Loucy (cell line): Measurements from ENCODE around the gene FEZF1.

Experiments used
- H2AFZ ChIP-seq: fragments of 200-600 bp; sonication (generic); 2 replicates; pipeline ENCODE4 v1.6.0; 2016; ENCODE audit warnings: antibody characterized with exemption, mild to moderate bottlenecking, low read length, moderate library complexity
- H3F3A ChIP-seq: fragments of 200-600 bp; 2 replicates; pipeline ENCODE4 v1.6.0; 2016; ENCODE audit warnings: antibody characterized with exemption, low read depth, mild to moderate bottlenecking
- H3K27me3 ChIP-seq: fragments of 200-600 bp; sonication (generic); 2 replicates; pipeline ENCODE4 v1.6.1; 2014; ENCODE audit warnings: low read length, mild to moderate bottlenecking; ENCODE audit not compliant: insufficient read depth, poor library complexity, severe bottlenecking
- H3K36me3 ChIP-seq: fragments of 200-600 bp; sonication (generic); 2 replicates; pipeline ENCODE4 v1.6.1; 2016; ENCODE audit warnings: low read length; ENCODE audit not compliant: insufficient read depth
- H3K4me1 ChIP-seq: fragments of 200-600 bp; sonication (generic); 2 replicates; pipeline ENCODE4 v1.5.1; 2014; ENCODE audit warnings: low read length, mild to moderate bottlenecking; ENCODE audit not compliant: insufficient read depth, poor library complexity, severe bottlenecking
- H3K4me2 ChIP-seq: fragments of 200-600 bp; sonication (generic); 2 replicates; pipeline ENCODE4 v1.6.0; 2014; ENCODE audit warnings: antibody characterized with exemption, low read length, low read depth, mild to moderate bottlenecking; ENCODE audit not compliant: poor library complexity, severe bottlenecking
- H3K4me3 ChIP-seq: fragments of 200-600 bp; sonication (generic); 2 replicates; pipeline ENCODE4 v1.5.1; 2014; ENCODE audit warnings: low read length, mild to moderate bottlenecking, mixed read lengths; ENCODE audit not compliant: poor library complexity, severe bottlenecking
- H3K79me2 ChIP-seq: fragments of 200-600 bp; sonication (generic); 2 replicates; pipeline ENCODE4 v1.6.1; 2014; ENCODE audit warnings: low read length; ENCODE audit not compliant: insufficient read depth
- H3K9ac ChIP-seq: fragments of 200-600 bp; sonication (generic); 2 replicates; pipeline ENCODE4 v1.6.0; 2014; ENCODE audit warnings: mild to moderate bottlenecking, low read depth, low read length, moderate library complexity; ENCODE audit not compliant: poor library complexity, severe bottlenecking
- H3K9me2 ChIP-seq: fragments of 200-600 bp; sonication (generic); replicated peaks from 2 replicates; pipeline ENCODE4 v1.6.1; 2016; ENCODE audit warnings: low read depth, low read length, mixed read lengths
- H3K9me3 ChIP-seq: fragments of 200-600 bp; sonication (generic); 2 replicates; pipeline ENCODE4 v1.6.1; 2014; ENCODE audit warnings: mild to moderate bottlenecking, antibody characterized with exemption, low read length, low read depth; ENCODE audit not compliant: insufficient read depth
- H4K20me1 ChIP-seq: fragments of 200-600 bp; sonication (generic); 2 replicates; pipeline ENCODE4 v1.6.0; 2014; ENCODE audit warnings: antibody characterized with exemption, low read length, mild to moderate bottlenecking; ENCODE audit not compliant: insufficient read depth, poor library complexity, severe bottlenecking
- EZH2phosphoT487 ChIP-seq: fragments of 200-600 bp; IDR thresholded peaks from 2 replicates; pipeline ENCODE4 v1.6.1; 2018; ENCODE audit warnings: antibody characterized with exemption, mild to moderate bottlenecking, moderate library complexity, borderline replicate concordance
- TF ChIP-seq, protein P1 (sequence below): fragments of 200-600 bp; sonication (generic); conservative IDR thresholded peaks from 2 replicates; pipeline ENCODE4 v1.5.1; 2014; ENCODE audit warnings: mild to moderate bottlenecking, antibody characterized with exemption, low read length

The FEZF1 gene

DNA sequence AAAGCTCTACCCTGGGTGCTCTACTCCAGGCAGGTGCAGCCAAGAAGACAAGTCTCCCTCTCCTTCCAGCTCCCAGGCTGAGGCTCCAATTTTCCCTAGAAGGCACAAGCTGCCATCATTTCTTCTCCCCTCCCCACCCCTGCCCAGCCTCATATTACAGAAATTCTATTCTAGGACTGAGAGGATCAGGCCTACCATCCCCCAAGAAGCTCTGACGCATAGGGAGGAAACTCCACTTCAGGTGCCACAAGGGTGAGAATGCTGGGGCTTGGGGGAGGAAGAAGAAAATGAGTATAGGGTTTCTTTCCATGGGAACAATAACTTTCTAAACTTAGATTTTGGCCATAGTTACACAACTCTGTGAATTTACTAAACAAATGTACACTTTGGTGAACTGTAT lies 35.3 kb downstream of the FEZF1 start:
- H3K79me2 ChIP-seq, result no peaks in the 10 kb centered on the region
- no peaks in the 10 kb centered on the region for H3K27me3 ChIP-seq
- H3F3A ChIP-seq, result no peaks in the 10 kb centered on the region
- TF ChIP-seq, protein P1, sequence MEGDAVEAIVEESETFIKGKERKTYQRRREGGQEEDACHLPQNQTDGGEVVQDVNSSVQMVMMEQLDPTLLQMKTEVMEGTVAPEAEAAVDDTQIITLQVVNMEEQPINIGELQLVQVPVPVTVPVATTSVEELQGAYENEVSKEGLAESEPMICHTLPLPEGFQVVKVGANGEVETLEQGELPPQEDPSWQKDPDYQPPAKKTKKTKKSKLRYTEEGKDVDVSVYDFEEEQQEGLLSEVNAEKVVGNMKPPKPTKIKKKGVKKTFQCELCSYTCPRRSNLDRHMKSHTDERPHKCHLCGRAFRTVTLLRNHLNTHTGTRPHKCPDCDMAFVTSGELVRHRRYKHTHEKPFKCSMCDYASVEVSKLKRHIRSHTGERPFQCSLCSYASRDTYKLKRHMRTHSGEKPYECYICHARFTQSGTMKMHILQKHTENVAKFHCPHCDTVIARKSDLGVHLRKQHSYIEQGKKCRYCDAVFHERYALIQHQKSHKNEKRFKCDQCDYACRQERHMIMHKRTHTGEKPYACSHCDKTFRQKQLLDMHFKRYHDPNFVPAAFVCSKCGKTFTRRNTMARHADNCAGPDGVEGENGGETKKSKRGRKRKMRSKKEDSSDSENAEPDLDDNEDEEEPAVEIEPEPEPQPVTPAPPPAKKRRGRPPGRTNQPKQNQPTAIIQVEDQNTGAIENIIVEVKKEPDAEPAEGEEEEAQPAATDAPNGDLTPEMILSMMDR, result no peak
- no peak for TF ChIP-seq EZH2phosphoT487
- H3K36me3 ChIP-seq, result no peaks in the 10 kb centered on the region
- H3K4me2 ChIP-seq, result no peak overlapping the region
- no peak overlapping the region for H2AFZ ChIP-seq
- H3K9me3 ChIP-seq, result no peaks in the 10 kb centered on the region
- no peak overlapping the region for H3K9ac ChIP-seq
- H3K9me2 ChIP-seq, result no peaks in the 10 kb centered on the region
- H4K20me1 ChIP-seq, result no peaks in the 10 kb centered on the region
- H3K4me1 ChIP-seq, result no peaks in the 10 kb centered on the region
- H3K4me3 ChIP-seq, result no peak overlapping the region

DNA sequence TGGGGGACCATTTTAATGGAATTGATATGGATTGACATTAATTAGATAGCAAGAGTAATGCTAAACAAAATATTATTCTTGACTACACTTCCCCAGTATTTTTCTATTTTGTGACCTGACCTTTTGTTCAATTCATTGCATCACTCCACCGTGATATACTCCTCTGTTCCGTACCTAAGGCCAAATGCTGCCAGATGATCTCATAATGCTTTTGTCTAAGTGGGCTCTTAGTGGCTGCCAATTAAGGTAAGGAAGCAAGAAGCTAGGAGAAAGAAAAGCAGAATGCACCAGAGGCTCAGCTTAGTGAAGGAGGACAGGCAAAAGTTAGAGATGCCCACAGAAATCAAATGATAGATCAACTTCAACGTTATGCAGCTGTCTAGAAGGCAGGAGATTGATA lies 36.4 kb downstream of the FEZF1 start:
- Histone ChIP-seq H3K79me2 (no peaks in the 10 kb centered on the region), H3K4me3 (no peak overlapping the region), H2AFZ (no peak overlapping the region), H4K20me1 (no peaks in the 10 kb centered on the region), H3K27me3 (no peaks in the 10 kb centered on the region), H3K36me3 (no peaks in the 10 kb centered on the region), H3F3A (no peaks in the 10 kb centered on the region), H3K9ac (no peak overlapping the region), H3K4me1 (no peaks in the 10 kb centered on the region), H3K4me2 (no peak overlapping the region), H3K9me2 (no peaks in the 10 kb centered on the region), H3K9me3 (no peaks in the 10 kb centered on the region)
- TF ChIP-seq, protein P1, result no peak
- no peak for TF ChIP-seq EZH2phosphoT487

DNA sequence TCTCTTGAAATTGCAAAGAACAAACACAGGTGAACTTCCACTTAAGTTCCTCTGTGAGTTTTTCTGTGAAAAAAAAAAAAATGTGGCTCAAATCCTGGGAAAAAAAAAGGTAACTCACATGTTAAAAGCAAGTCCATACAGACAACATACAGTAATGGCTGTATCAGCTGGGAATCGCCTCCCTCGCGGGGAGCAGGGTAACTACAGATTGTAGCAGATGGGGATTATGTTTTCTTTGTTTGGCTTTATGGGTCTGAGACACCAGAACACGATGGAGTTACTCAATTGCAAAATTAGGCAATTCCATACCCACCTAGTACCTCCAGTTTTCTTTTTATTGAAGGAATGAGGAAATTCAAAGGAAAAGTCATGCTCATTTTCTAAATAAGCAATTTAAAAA lies 42.3 kb downstream of the FEZF1 start:
- no peak overlapping the region for H3K4me2 ChIP-seq
- peaks cover 2% of the 10 kb centered on the region; the same call in 1 of the 2 replicates for H3K9me3 ChIP-seq
- no peak overlapping the region for H3K9ac ChIP-seq
- no peaks in the 10 kb centered on the region for H3F3A ChIP-seq
- no peaks in the 10 kb centered on the region for H3K79me2 ChIP-seq
- H4K20me1 ChIP-seq, result no peaks in the 10 kb centered on the region
- H3K9me2 ChIP-seq, result no peaks in the 10 kb centered on the region
- H3K4me3 ChIP-seq, result no peak overlapping the region
- no peaks in the 10 kb centered on the region for H3K4me1 ChIP-seq
- H3K36me3 ChIP-seq, result no peaks in the 10 kb centered on the region
- TF ChIP-seq EZH2phosphoT487, result no peak
- TF ChIP-seq, protein P1, result no peak
- no peaks in the 10 kb centered on the region for H3K27me3 ChIP-seq
- no peak overlapping the region for H2AFZ ChIP-seq
